Astrocyte of the cerebellum (primary cell): Measurements from ENCODE around the gene MEOX1.

Experiments used
- DNase-seq: peaks from one replicate; pipeline ENCODE4 v3.0.0-alpha.2; 2011; ENCODE audit warnings: low read depth
- H3K4me3 ChIP-seq: 2 replicates; pipeline ENCODE4 v1.5.1; 2011; ENCODE audit warnings: mild to moderate bottlenecking, low read depth, low read length, moderate library complexity
- CTCF ChIP-seq: IDR thresholded peaks from 2 replicates; pipeline ENCODE4 v1.5.1; 2012; ENCODE audit warnings: low read length, low read depth, moderate library complexity, mild to moderate bottlenecking; ENCODE audit errors: missing control alignments
- in situ Hi-C: cut with HindIII; loops from 2 replicates; pipeline ENCODE4 v1.10.0; 2017; ENCODE audit warnings: low sequenced_read_pairs

The MEOX1 gene

GRCh38 chr17:43702637-43703036 is 40.9 kb upstream of the MEOX1 start:
- no peak for DNase-seq
- in situ Hi-C loops, result loop anchor here (10.0 kb wide), 1 partner anchor 142 kb away; the partner anchor contains the start of gene CD300LG
- no peak for TF ChIP-seq CTCF
- no peak overlapping the region for H3K4me3 ChIP-seq

GRCh38 chr17:43701318-43701743 is 39.6 kb upstream of the MEOX1 start:
- no peak overlapping the region for H3K4me3 ChIP-seq
- in situ Hi-C loops, result loop anchor here (10.0 kb wide), 1 partner anchor 143 kb away; the partner anchor contains the start of gene CD300LG
- no peak for TF ChIP-seq CTCF
- peak; percentile 79 for DNase-seq

- no peak for TF ChIP-seq CTCF
- no peak for DNase-seq
- in situ Hi-C loops, result loop anchor here (5.0 kb wide), 1 partner anchor 53 kb away; no protein-coding TSS in a partner anchor
- H3K4me3 ChIP-seq, result no peak overlapping the region
These were observed 37.7 kb upstream of the MEOX1 start for GRCh38 chr17:43699438-43699756.

- in situ Hi-C loops, result loop anchor here (5.0 kb wide), 1 partner anchor 53 kb away; no protein-coding TSS in a partner anchor
- TF ChIP-seq CTCF, result no peak
- H3K4me3 ChIP-seq, result no peak overlapping the region
- no peak for DNase-seq
These were observed 37.1 kb upstream of the MEOX1 start for GRCh38 chr17:43698678-43699437.

- TF ChIP-seq CTCF, result no peak
- in situ Hi-C loops, result loop anchor here (5.0 kb wide), 1 partner anchor 54 kb away; no protein-coding TSS in a partner anchor
These were observed 36.2 kb upstream of the MEOX1 start for GRCh38 chr17:43697937-43698336.

GRCh38 chr17:43696891-43697290 is 35.2 kb upstream of the MEOX1 start:
- DNase-seq, result no peak
- no peak overlapping the region for H3K4me3 ChIP-seq
- in situ Hi-C loops, result loop anchor here (5.0 kb wide), 1 partner anchor 55 kb away; no protein-coding TSS in a partner anchor
- no peak for TF ChIP-seq CTCF

More at GRCh38 chr17:43697937-43698336, 36.2 kb upstream of the MEOX1 start:
- no peak for DNase-seq
- H3K4me3 ChIP-seq, result no peak overlapping the region
